ENCODE results near the gene FTCDNL1. TPM values are rescaled to one million over a fixed set of nuclear protein-coding genes. Genes with fewer than 3 reads are reported as not detected.

The FTCDNL1 gene
- total RNA-seq, result 10 to 100 TPM in 2 of 4 donors, 1 to 10 TPM in 2; 6.2 to 20.9 (median 13.4) TPM

DNA sequence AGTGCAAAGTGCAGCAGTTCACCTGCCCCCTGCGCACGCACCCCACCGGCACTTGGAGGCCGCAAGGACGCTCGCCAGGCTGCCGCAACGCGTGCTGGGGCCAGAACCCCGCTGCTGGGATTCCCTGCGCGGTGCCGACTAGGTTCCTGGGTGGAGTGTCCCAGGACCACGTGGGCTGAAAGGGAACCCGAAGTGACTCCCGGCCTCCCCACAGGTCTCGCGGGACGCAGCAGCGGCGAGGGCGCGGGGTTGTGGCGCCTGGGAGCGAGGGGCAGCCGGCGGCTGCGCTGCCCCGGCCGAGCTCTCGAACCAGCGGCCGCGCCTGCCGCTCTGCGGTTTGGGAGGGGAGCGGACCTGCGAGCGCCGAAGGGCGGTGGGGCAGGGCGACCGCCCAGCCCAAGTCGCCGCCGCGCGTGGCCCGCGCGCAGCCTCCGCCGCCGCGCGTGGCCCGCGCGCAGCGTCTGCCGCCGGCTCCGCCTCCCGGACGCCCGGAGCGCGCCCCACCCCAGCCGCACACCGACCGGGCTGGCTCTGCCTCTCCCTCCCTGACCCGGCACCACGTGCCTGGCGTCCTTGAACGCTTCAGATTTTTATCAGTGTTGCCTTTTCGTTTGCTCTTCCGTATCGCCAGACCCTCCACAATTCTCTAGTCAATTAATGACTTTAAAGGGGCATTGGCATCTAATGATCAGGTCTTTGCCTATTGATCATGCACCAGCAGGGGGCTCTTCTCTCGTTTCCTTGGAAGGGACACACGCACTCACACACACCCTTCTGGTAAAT, at the start of gene FTCDNL1:
Gene FTCDNL1 (minus strand): TSS at position 475 of the 783 bp plus-strand sequence. CDS start 2,230 bp downstream, outside the sequence.
- Histone ChIP-seq H3K27ac (peak within 1 kb of the TSS; percentile 69 to 84 (median 72)), H3K36me3 (no peaks in the 10 kb centered on the region), H3K27me3 (no peaks in the 10 kb centered on the region), H3K4me1 (peaks cover 0 to 12% of the 10 kb centered on the region in 2 donors), H3K9me3 (no peaks in the 10 kb centered on the region), H3K4me3 (replicated peaks in 1 of 3) (peak within 1 kb of the TSS; percentile 28 to 83 (median 52))
- DNase-seq, result peak; percentile 83 to 87
- TF ChIP-seq, protein P1, sequence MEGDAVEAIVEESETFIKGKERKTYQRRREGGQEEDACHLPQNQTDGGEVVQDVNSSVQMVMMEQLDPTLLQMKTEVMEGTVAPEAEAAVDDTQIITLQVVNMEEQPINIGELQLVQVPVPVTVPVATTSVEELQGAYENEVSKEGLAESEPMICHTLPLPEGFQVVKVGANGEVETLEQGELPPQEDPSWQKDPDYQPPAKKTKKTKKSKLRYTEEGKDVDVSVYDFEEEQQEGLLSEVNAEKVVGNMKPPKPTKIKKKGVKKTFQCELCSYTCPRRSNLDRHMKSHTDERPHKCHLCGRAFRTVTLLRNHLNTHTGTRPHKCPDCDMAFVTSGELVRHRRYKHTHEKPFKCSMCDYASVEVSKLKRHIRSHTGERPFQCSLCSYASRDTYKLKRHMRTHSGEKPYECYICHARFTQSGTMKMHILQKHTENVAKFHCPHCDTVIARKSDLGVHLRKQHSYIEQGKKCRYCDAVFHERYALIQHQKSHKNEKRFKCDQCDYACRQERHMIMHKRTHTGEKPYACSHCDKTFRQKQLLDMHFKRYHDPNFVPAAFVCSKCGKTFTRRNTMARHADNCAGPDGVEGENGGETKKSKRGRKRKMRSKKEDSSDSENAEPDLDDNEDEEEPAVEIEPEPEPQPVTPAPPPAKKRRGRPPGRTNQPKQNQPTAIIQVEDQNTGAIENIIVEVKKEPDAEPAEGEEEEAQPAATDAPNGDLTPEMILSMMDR (IDR thresholded peaks at IDR 0.05), result peak in 5 of 6 experiments; percentile 30 to 68 (median 43)
- TF ChIP-seq POLR2A (IDR thresholded peaks at IDR 0.05), result peak in 1 of 2 donors; percentile 81
- 0 to 1% methylated on average over 33 to 35 of the region's 80 CpGs for WGBS, 2 donors
- intact Hi-C loops (cut with DNase I), result loop anchor here (10.0 kb wide), 1 partner anchor 46 kb away; no protein-coding TSS in a partner anchor

DNA sequence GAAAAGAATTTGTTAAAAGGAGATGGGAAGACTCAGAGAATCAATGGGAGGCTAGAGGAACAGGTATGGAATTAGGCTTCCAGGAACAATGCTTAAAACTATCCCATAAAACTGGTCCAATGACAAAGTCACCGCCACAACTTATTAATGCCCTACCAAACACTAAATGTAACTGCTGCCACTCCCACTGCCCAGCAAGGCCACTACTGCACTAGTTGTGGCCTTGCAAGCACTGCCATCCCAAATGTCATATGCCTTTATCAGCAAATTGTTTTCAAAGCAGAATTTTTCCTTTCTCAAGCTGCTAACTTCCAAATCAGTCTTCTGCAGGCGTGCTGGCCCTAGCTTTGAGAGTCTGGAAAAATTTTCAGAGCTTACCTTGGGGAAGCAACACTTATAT, 45.6 kb upstream of the FTCDNL1 start:
- H3K4me3 ChIP-seq (replicated peaks in 1 of 3), result no peak overlapping the region
- TF ChIP-seq, protein P1 (IDR thresholded peaks at IDR 0.05), result no peak
- TF ChIP-seq POLR2A (IDR thresholded peaks at IDR 0.05), result no peak
- intact Hi-C loops (cut with DNase I), result no loop called here
- no peaks in the 10 kb centered on the region for H3K27me3 ChIP-seq
- H3K27ac ChIP-seq, result no peak overlapping the region
- H3K36me3 ChIP-seq, result no peaks in the 10 kb centered on the region
- H3K9me3 ChIP-seq, result no peaks in the 10 kb centered on the region
- H3K4me1 ChIP-seq, result no peaks in the 10 kb centered on the region
- 90 to 95% methylated on average over 2 of the region's 2 CpGs for WGBS, 2 donors
- DNase-seq, result no peak

DNA sequence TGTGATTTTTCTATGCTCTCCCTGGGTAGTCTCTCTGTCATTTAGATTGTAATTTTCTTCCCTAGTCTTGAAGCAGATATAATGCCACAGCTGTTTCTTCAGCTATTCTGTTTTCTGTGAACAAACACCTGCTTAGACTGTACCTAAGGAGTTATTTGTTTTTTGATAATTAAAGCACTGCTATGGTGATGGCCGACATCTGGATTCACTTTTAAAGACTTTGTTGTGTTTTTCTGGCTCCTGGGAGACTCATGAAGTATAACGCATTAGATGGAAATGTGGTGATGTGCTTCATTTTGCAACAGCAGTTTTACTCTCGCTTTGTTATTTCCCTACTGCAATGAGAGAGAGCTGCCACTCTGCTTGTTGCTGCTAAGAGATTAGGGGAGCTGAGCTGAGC, 44.4 kb upstream of the FTCDNL1 start:
- Histone ChIP-seq H3K27ac (no peak overlapping the region), H3K9me3 (no peaks in the 10 kb centered on the region), H3K4me1 (no peaks in the 10 kb centered on the region), H3K36me3 (no peaks in the 10 kb centered on the region), H3K27me3 (no peaks in the 10 kb centered on the region), H3K4me3 (replicated peaks in 1 of 3) (no peak overlapping the region)
- intact Hi-C loops (cut with DNase I), result no loop called here
- WGBS, 2 donors, result 76 to 79% methylated on average over 3 of the region's 3 CpGs
- DNase-seq, result no peak
- TF ChIP-seq, protein P1 (IDR thresholded peaks at IDR 0.05), result no peak
- no peak for TF ChIP-seq POLR2A (IDR thresholded peaks at IDR 0.05)

GRCh38 chr2:199883474-199884212, 32.7 kb upstream of the FTCDNL1 start:
- intact Hi-C loops (cut with DNase I), result no loop called here
- Histone ChIP-seq H3K27ac (no peak overlapping the region), H3K36me3 (no peaks in the 10 kb centered on the region), H3K4me3 (replicated peaks in 1 of 3) (no peak overlapping the region), H3K9me3 (no peaks in the 10 kb centered on the region), H3K27me3 (no peaks in the 10 kb centered on the region), H3K4me1 (no peaks in the 10 kb centered on the region)
- no peak for TF ChIP-seq POLR2A (IDR thresholded peaks at IDR 0.05)
- TF ChIP-seq, protein P1 (IDR thresholded peaks at IDR 0.05), result no peak
- no peak for DNase-seq
- 83 to 95% methylated on average over 6 of the region's 6 CpGs for WGBS, 2 donors

DNA sequence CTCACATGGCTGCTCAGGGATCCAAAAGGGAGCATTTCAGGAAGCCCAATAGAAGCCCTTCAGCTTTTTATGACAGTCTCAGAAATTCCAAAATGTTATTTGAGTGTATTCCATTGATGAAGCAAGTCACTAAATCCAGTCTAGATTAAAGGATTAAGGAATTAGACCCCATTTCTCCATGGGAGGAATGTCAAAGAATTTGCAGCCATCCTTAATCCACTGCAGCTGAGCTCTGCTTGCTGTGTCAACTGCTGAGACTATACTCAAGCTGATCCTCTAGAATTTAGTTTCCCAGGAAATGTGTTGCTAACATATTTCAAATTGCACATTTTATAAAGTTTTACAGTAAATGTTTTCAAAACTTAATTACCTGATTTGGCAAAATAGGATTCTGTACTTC, 31.7 kb upstream of the FTCDNL1 start:
- TF ChIP-seq, protein P1 (IDR thresholded peaks at IDR 0.05), result no peak
- TF ChIP-seq POLR2A (IDR thresholded peaks at IDR 0.05), result no peak

More for the DNA sequence above, 31.7 kb upstream of the FTCDNL1 start:
- no peak for DNase-seq
- intact Hi-C loops (cut with DNase I), result no loop called here
- Histone ChIP-seq H3K36me3 (no peaks in the 10 kb centered on the region), H3K27me3 (no peaks in the 10 kb centered on the region), H3K4me1 (no peaks in the 10 kb centered on the region), H3K27ac (no peak overlapping the region), H3K4me3 (replicated peaks in 1 of 3) (no peak overlapping the region), H3K9me3 (no peaks in the 10 kb centered on the region)

All from thyroid gland (tissue), 4 donors.